Mesothelial cell of epicardium (in vitro differentiated cells): ENCODE measurements around the gene NPR2. TPM values are rescaled to one million over a fixed set of nuclear protein-coding genes. Genes with fewer than 3 reads are reported as not detected.
A peak's percentile ranks its signal among the peaks of the same experiment; 100 is the strongest.

Source experiments
- DNase-seq, 2 experiments: peaks; one replicate each; pipeline ENCODE4 v3.0.0; 2021; ENCODE audit warnings: low spot score in 2 of 2; ENCODE audit not compliant: unreplicated experiment in 2 of 2
- H3K27ac Mint-ChIP-seq: 2 replicates; pipeline ENCODE4 v1.8.0; 2021; ENCODE audit warnings: mixed read lengths
- H3K27me3 Mint-ChIP-seq: 2 replicates; pipeline ENCODE4 v1.8.0; 2021; ENCODE audit warnings: low read depth, mixed read lengths
- H3K36me3 Mint-ChIP-seq: 2 replicates; pipeline ENCODE4 v1.8.0; 2021; ENCODE audit warnings: mixed read lengths
- H3K4me1 Mint-ChIP-seq: 2 replicates; pipeline ENCODE4 v1.8.0; 2021; ENCODE audit warnings: mixed read lengths
- H3K4me3 Mint-ChIP-seq: 2 replicates; pipeline ENCODE4 v1.8.0; 2021; ENCODE audit warnings: mild to moderate bottlenecking, moderate library complexity, mixed read lengths
- H3K9me3 Mint-ChIP-seq: 2 replicates; pipeline ENCODE4 v1.8.0; 2021; ENCODE audit warnings: mixed read lengths
- CTCF ChIP-seq: fragments of 200-600 bp; sonication (generic); IDR thresholded peaks from one replicate; pipeline ENCODE4 v1.5.0; 2021; ENCODE audit warnings: antibody characterized with exemption; ENCODE audit not compliant: unreplicated experiment
- total RNA-seq: library from RNA; stranded (reverse); gene quantifications from 3 replicates; pipeline ENCODE4 v1.2.1, GENCODE V29; 2021

Gene NPR2
- total RNA-seq, 1 donor from 2014 or later, result 30.6 TPM

GRCh38 chr9:35842020-35842745, 50.8 kb downstream of the NPR2 start:
- Mint-ChIP-seq H3K4me1 (peaks cover 21% of the 10 kb centered on the region), H3K27me3 (no peaks in the 10 kb centered on the region), H3K27ac (no peak overlapping the region), H3K36me3 (peaks cover 8% of the 10 kb centered on the region), H3K9me3 (no peaks in the 10 kb centered on the region), H3K4me3 (no peak overlapping the region)
- DNase-seq, result no peak
- no peak for TF ChIP-seq CTCF

- peaks cover 21% of the 10 kb centered on the region for H3K4me1 Mint-ChIP-seq
- no peak overlapping the region for H3K4me3 Mint-ChIP-seq
- H3K27ac Mint-ChIP-seq, result no peak overlapping the region
- DNase-seq, result no peak
- peaks cover 14% of the 10 kb centered on the region for H3K36me3 Mint-ChIP-seq
- no peak for TF ChIP-seq CTCF
- H3K27me3 Mint-ChIP-seq, result no peaks in the 10 kb centered on the region
- H3K9me3 Mint-ChIP-seq, result no peaks in the 10 kb centered on the region
These were observed 51.4 kb downstream of the NPR2 start for GRCh38 chr9:35842795-35843194.

- no peaks in the 10 kb centered on the region for H3K9me3 Mint-ChIP-seq
- no peak for DNase-seq
- H3K27ac Mint-ChIP-seq, result peak overlapping the region; percentile 57
- no peak overlapping the region for H3K4me3 Mint-ChIP-seq
- no peak for TF ChIP-seq CTCF
- peaks cover 21% of the 10 kb centered on the region for H3K4me1 Mint-ChIP-seq
- H3K36me3 Mint-ChIP-seq, result peaks cover 25% of the 10 kb centered on the region
- H3K27me3 Mint-ChIP-seq, result no peaks in the 10 kb centered on the region
These were observed 53.4 kb downstream of the NPR2 start for GRCh38 chr9:35844628-35845270.

- TF ChIP-seq CTCF, result no peak
- DNase-seq, result no peak
- no peaks in the 10 kb centered on the region for H3K27me3 Mint-ChIP-seq
- peaks cover 29% of the 10 kb centered on the region for H3K36me3 Mint-ChIP-seq
- peaks cover 21% of the 10 kb centered on the region for H3K4me1 Mint-ChIP-seq
- H3K4me3 Mint-ChIP-seq, result peak overlapping the region; percentile 43
- H3K27ac Mint-ChIP-seq, result peak overlapping the region; percentile 31
- H3K9me3 Mint-ChIP-seq, result no peaks in the 10 kb centered on the region
These were observed 54.7 kb downstream of the NPR2 start for GRCh38 chr9:35845824-35846771.

GRCh38 chr9:35847792-35848572, 56.6 kb downstream of the NPR2 start:
- Mint-ChIP-seq H3K27ac (no peak overlapping the region), H3K4me3 (no peak overlapping the region), H3K27me3 (no peaks in the 10 kb centered on the region), H3K9me3 (no peaks in the 10 kb centered on the region), H3K36me3 (peaks cover 31% of the 10 kb centered on the region), H3K4me1 (peaks cover 21% of the 10 kb centered on the region)
- no peak for DNase-seq
- no peak for TF ChIP-seq CTCF
